Epithelial cell of proximal tubule (primary cell): ENCODE data around the gene LIPG. TPM values are rescaled to one million over a fixed set of nuclear protein-coding genes. Genes with fewer than 3 reads are reported as not detected.
"Not testable (repeated sequence)": the region's sequence is repeated elsewhere in the genome, so short reads cannot be mapped to it uniquely, and the experiment has no call there.

Source experiments
- DNase-seq: peaks from one replicate; pipeline ENCODE4 v3.0.0-alpha.2; 2011; ENCODE audit warnings: low read depth
- H3K4me3 ChIP-seq: 2 replicates; pipeline ENCODE4 v1.5.1; 2011; ENCODE audit warnings: low read depth, mild to moderate bottlenecking, low read length
- total RNA-seq: library from RNA; depleted of rRNA; stranded (reverse); fragments of >200 nt; gene quantifications from 2 replicates; pipeline ENCODE4 v1.2.3, GENCODE V29; 2015
- TF ChIP-seq, protein P1 (sequence below): conservative IDR thresholded peaks from 2 replicates; pipeline ENCODE4 v1.5.1; 2012; ENCODE audit warnings: low read depth, mild to moderate bottlenecking, low read length

LIPG gene
- total RNA-seq, 1 donor from 2014 or later = 117 TPM

DNA sequence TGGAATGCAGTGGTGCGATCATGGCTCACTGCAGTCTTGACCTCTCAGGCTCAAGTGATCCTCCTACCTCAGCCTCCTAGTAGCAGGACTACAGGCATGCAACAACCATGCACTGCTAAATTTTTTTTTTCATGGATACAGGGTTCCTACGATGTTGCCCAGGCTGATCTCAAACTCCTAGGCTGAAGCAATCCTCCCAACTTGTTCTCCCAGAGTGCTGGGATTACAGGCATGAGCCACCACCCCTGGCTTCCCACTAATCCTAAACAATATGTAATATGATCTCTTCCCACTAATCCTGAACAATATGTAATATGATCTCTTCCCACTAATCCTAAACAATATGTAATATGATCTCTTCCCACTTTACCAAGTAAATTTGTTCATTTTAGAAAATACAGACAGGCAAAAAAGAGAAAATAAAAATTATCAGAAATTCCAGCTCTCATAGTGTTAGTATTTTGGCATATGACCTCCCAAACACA is 41.2 kb upstream of the LIPG start:
- no peak overlapping the region for H3K4me3 ChIP-seq
- TF ChIP-seq, protein P1, sequence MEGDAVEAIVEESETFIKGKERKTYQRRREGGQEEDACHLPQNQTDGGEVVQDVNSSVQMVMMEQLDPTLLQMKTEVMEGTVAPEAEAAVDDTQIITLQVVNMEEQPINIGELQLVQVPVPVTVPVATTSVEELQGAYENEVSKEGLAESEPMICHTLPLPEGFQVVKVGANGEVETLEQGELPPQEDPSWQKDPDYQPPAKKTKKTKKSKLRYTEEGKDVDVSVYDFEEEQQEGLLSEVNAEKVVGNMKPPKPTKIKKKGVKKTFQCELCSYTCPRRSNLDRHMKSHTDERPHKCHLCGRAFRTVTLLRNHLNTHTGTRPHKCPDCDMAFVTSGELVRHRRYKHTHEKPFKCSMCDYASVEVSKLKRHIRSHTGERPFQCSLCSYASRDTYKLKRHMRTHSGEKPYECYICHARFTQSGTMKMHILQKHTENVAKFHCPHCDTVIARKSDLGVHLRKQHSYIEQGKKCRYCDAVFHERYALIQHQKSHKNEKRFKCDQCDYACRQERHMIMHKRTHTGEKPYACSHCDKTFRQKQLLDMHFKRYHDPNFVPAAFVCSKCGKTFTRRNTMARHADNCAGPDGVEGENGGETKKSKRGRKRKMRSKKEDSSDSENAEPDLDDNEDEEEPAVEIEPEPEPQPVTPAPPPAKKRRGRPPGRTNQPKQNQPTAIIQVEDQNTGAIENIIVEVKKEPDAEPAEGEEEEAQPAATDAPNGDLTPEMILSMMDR = no peak
- no peak for DNase-seq

DNA sequence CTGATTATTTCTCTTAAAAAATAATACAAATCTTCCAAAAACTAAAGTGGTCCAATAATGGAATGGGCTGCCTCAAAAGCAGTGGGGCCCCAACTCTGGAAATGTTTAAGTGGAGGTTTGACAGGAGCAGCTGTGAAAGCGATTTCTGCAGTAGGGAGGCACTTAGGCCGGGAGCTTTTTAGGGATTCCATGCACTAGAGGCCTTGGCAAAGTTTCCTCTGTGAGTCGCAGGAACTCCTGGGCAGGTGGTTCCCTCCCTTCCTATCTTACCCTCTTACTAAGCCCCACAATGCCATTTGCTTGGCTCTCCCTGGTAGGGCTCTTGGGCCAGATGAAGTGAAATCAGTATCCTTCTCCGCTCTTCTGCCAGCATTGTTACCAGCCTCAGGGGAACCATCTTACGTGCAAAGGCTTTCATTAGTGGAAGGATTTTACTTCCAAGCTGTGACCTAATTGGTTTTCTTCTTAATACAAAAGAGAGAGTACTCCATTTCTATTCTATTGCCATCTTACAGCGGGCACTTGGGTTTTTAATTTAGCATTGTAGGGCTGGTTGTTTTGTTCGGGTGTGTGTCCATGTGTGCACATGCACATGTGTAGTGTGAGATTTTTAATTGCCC is 40.5 kb upstream of the LIPG start:
- TF ChIP-seq, protein P1 = no peak
- no peak overlapping the region for H3K4me3 ChIP-seq
- DNase-seq = no peak

DNA sequence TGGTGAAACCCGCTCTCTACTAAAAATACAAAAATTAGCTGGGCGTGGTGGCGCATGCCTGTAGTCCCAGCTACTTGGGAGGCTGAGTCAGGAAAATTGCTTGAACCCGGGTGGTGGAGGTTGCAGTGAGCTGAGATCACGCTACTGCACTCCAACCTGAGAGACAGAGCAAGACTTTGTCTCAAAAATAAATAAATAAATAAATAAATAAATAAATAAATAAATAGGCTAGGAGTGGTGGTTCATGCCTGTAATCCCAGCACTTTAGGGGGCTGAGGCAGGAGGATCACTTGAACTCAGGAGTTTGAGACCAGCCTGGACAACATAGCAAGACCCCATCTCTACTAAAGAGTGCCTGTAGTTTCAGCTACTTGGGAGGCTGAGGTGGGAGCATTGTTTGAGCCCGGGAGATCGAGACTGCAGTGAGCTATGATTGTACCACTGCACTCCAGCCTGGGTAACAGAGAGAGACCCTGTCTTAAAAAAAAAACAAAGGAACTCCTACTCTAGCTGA is 38.2 kb upstream of the LIPG start:
- not testable (repeated sequence) for DNase-seq, H3K4me3 ChIP-seq

DNA sequence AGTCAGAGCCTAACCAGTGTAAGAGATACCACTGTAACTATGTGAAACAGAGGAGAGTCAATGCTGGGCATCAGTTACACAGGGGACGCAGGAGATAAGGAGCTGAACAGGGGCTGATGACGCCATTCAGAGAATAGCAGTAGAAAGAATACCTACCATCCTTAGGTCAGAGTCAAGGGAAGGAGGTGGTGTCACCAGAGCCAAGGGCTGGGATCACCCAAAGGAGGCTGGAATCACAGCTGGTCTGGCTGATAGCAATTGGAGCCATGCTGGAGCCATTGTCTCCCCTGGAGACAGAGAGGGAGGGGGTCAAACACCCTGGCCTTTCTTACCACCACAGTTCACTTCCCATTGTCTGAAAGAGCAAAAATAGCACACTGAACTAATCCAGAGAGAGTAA is 37.5 kb upstream of the LIPG start:
- H3K4me3 ChIP-seq = no peak overlapping the region
- TF ChIP-seq, protein P1 = no peak
- no peak for DNase-seq

DNA sequence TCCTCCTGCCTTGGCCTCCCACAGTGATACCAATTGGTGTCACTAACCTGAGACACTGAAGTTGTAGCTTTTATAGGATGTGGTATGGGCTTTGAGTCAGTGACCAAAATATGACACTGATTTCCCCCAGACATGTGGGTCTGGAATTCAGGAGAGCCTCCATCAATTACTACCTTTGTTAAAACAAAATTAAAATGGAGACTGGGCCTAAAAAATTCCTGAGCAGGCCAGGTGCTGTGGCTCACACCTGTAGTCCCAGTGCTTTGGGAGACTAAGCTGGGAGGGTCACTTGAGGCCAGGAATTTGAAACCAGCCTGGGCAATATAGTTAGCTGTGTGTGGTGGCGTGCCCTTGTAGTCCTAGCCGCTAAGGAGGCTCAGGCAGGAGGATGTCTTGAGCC is 36.9 kb upstream of the LIPG start:
- H3K4me3 ChIP-seq = no peak overlapping the region
- TF ChIP-seq, protein P1 = no peak
- DNase-seq = no peak

DNA sequence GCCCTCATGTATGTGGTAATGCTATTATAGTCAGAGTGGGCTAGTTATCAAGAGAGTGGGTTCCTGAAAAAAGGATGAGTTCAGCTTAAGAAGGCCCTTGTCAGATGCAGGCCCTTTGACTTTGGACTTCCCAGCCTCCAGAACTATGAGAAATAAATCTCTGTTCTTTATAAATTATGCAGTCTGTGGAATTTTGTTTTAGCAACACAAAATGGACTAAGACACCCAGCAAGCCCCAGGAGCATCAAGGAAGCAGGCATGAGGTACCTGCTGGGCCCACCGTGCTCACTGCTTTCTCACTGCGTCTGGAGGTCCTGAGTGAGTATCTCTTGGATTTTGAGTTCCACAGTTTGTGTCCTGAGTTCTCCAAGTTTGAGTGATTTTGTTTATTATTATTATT is 35.9 kb upstream of the LIPG start:
- DNase-seq = no peak
- TF ChIP-seq, protein P1 = no peak
- H3K4me3 ChIP-seq = no peak overlapping the region

DNA sequence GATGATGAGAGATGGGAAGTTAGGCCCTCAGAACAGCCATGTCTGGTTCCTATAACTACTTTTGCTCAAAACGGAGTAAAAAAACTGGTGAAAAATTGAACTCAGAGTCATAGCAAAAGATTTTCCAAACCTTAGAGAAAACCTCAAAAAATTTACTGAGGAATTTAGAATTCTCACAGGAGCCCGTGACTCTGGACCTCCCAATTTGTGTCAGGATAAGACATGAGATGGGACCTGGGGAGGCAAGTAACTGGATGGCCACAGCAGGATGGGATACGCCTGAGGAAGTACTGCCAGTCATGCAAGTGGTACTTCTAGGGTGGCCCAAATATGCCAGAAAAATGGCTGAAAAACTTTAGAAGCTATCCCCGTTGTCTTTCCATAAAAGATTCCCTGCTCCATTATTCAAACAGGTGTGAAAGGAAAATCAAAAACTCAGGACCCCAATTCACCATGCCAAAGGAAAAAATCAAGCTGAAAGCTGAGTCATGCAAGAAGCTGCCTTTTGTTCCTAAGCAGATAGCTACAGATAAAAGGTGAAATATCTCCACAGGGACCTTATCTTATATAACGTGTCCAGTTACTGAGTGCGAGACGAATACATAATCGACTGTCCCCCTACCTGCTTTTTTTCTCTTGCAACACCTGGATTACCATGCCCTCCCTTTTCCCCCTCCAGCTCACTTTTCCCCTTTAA is 34.1 kb upstream of the LIPG start:
- H3K4me3 ChIP-seq = no peak overlapping the region
- TF ChIP-seq, protein P1 = no peak
- DNase-seq = no peak
